ENCODE measurements around the gene PLD1.
"Not testable (repeated sequence)": the region's sequence is repeated elsewhere in the genome, so short reads cannot be mapped to it uniquely, and the experiment has no call there.

PLD1 gene

DNA sequence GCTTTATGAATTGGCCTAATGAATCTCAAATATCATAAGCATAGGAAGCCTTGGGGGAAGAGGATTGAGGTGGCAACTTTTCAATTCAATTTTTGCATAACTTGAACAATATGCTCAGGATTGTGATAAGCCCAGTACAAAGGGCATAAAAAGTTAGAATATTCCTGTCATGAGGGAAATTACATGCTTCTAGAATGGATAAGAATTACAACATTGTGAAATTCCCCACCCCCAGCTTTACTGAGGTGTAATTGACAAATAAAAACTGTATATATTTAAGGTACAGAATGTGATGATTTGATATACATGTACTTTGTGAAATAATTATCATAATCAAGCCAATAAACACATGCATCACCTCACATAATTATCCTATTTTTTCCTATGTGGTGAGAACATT, 217.5 kb downstream of the PLD1 start:
- no peak for DNase-seq

DNA sequence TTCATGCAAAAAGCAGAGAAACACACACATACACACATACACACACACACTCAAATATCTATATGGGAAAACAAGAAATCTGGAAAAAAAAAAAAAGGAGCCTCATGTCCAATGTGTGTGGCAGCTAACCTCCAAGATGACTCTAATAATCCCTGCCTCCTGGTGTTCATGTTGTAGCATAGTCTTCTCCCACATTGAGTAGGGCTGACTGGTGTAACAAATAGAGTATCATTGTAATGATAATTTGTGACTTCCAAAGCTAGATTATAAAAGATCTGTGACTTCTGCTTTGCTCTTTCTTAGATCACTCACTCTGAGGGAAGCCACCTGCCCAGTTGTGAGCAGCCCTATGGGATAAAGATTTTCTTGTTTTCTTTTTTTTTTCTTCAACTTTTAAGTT, 219.2 kb downstream of the PLD1 start:
- DNase-seq, result no peak

DNA sequence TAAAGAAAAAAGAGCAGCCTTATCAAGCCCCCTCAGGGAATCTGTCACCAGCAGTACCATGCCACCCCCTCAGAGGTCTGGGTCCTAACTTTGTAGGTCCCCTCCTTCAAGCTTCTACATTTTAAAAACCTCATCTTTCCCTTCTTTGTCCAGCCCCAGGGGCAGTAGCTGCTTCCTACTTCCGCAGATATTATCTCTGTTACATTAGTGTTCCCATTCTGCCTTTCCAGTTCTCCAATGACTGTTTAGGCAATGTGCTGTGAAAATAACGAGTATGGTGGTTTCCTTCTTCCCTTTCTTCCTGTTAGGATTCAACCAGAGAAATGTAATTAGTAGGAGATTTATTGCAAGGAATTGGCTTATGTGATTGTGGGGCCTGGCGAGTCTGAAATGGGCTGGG, 224.0 kb downstream of the PLD1 start:
- no peak for DNase-seq

GRCh38 chr3:171585039-171585438, 225.2 kb downstream of the PLD1 start:
- no peak for DNase-seq

DNA sequence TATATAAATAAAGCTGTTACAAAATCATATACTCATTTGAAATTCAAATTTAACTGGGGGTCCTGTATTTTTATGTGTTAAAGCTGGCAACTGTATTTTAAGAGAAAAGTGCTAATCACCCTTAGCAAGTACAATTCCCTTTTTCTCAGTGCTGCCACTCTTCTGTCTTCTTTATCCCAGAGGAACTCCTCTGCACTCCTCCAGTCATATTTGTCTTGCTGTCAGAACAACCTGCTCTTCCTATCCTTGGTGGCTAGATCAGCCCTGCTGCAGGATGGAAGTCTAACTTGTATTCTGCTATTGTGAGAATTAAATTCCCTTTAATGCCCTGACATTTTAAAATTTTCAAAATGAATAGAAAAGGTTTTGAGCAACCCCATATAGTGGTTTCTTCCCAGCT, 226.2 kb downstream of the PLD1 start:
- no peak for DNase-seq

- no peak for DNase-seq
Observed at GRCh38 chr3:171574556-171575240, 235.6 kb downstream of the PLD1 start.

GRCh38 chr3:171569571-171570132, 240.6 kb downstream of the PLD1 start:
- no peak for DNase-seq

DNA sequence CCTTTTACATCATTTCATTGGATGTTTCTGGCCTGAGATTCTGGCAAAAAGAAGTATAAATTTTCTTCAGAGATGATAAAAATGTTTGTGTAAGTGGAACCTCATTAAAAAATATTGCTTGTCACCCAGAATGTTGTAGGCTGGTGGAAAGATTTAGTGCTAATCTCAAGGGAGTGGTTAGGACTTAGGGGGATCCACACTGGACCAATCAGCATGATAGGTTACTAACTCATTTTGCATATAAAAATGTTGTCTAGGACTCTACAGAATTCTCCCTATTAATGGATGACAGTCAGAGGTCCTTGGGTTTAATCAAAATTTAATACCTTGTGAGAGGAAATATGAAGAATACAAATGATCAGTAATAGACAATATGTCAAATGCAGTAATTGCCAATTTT, 241.5 kb downstream of the PLD1 start:
- no peak for DNase-seq

DNA sequence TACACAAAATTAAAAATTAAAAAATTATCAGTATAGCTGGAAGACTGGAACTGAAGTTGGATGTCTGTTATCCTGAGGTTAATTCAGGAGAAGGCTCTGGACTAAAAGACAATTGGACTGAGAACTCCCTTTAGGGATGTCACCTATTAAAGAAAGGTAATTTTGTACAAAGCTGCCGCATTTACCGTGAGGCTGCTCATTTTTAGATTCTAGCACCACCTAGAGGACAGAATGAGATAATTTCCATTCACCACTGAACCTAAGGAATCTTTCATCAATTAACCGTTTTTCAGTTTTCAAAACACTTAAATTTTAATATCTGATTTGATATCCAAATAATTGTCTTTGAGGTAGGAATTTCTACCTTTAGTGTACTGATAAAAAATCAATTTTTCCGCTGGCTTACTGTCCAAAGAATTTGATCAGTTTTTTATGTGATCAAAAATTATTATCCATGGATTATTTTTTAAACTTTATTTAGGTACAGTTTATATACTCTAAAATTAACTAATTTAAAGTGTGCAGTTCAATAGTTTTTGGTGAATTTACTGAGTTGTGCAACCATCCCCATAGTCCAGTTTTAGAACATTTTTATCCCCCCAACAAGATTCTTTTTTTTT, 243.4 kb downstream of the PLD1 start:
- DNase-seq, result peak; percentile 61 to 84

DNA sequence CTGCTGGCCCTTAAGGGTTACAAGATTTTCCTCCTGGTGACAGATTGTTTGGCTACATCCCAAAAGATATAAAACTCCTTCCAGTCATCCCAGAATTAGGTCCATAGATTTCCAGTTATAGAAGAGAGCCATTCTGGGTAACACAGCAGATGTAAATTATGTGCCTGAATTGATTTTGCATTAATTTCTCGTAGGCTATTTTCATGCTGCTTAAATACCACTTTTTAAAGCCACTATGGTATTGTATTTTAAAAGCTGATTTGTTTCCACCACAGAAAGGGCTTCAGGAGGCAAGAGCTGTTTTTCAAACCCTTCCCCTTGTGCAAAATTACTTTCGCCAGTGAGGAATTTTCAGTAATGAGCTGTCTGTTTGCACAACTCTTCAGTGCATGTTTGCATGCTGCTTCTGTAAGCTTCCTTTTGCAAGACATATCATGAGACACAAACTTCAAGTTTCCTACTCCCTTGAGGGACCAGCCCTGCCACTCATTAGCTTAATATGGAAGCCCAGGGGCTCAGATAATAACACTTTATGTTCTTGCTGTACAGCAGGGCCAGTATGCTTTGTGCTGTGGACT, 244.7 kb downstream of the PLD1 start:
- peak; percentile 43 to 79 for DNase-seq

- DNase-seq, result peak in 1 of 2 experiments; percentile 73
Observed at GRCh38 chr3:171564748-171565480, 245.4 kb downstream of the PLD1 start.

GRCh38 chr3:171563298-171563697, 247.0 kb downstream of the PLD1 start:
- no peak for DNase-seq

DNA sequence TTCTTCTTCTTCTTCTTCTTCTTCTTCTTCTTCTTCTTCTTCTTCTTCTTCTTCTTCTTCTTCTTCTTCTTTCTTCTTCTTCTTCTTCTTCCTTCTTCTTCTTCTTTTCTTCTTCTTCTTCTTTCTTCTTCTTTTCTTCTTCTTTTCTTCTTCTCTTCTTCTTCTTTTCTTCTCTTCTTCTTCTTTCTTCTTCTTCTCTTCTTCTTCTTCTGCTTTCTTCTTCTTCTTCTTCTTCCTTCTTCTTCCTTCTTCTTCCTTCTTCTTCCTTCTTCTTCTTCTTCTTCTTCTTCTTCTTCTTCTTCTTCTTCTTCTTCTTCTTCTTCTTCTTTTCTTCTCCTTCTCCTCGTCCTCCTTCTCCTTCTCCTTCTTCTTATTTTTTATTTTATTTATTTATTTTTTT, 247.8 kb downstream of the PLD1 start:
- DNase-seq, result not testable (repeated sequence)

DNA sequence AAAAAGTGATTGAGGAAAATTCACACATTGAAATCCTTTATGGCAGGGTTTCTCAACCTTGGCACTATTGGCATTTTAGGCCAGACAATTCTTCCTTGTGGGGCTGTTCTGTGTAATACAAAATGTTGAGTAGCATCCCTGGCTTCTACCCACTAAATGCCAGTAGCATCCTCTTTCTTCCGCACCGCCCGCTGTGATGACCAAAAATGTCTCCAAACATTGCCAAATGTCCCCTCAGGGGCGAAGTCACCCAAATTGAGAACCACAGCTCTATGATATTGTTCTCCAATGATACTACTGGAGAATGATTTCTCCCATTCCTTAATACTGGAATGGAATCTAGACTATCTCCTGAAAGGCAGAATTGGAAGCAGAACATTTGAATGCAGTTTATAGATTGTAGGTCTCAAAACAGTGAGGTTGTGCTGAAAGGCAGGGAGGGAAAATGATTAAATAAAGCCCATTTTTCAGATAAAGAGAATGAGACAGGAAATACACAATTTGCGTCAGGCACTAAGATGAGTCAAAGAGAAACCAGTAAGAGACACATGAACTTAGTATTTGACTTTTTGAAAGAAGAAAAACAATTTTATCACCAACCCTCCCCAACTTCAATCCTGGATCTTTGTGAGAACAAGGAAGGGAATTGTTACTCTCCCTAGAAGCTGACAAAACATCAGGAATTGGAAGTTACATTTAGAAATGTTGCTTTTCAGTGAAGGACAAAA, 248.5 kb downstream of the PLD1 start:
- no peak for DNase-seq

- DNase-seq, result no peak
Observed at GRCh38 chr3:171559586-171559985, 250.7 kb downstream of the PLD1 start.

GRCh38 chr3:171558188-171558696, 252.0 kb downstream of the PLD1 start:
- peak in 1 of 2 experiments; percentile 32 for DNase-seq

GRCh38 chr3:171557173-171557572, 253.1 kb downstream of the PLD1 start:
- no peak for DNase-seq

DNA sequence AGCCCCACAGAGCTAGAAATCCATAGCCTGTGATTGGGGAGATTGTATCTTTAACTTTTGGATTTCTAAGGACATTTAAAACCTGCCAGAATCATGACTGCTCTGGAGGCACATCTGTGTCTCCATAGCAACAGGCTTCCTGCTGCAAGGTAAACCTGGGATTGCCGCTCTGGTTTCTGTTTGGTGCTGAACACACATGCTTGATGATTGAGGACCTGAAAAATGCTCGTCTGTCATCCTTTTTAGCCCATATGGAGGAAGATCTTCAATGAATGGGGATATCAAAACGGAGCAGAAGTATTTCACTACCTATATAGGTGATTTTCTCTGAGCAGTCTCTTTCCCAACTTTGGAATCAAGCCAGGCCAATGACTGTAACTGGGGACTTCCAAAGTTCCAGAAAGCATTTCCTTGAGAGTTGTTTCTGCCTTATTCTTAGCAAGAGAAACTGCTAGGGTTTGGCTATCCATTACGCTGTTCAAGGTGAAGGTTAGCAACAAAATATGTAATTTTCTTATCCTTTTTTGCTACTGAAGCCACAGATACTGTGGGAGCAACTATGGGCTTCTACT, 253.6 kb downstream of the PLD1 start:
- peak in 1 of 2 experiments; percentile 39 for DNase-seq

DNA sequence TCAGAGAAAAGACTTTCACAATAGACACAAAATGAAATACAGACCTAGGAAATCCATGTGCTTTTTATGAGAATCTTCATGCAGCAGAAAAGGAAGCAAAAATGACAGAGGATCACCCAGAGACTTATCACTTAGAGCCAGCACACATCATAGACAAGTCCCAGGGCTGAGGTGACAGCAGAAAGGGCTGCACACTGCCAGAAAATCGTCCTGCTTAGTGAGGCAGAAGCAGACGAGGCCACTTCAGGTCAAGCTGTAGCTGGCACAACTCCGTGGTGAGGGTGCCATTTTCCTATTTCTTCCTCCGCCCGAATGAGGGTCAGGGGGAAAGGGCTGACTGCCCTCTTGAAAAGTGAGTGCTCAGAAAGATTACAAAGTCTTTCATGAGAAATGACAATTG, 254.1 kb downstream of the PLD1 start:
- peak in 1 of 2 experiments; percentile 70 for DNase-seq

DNA sequence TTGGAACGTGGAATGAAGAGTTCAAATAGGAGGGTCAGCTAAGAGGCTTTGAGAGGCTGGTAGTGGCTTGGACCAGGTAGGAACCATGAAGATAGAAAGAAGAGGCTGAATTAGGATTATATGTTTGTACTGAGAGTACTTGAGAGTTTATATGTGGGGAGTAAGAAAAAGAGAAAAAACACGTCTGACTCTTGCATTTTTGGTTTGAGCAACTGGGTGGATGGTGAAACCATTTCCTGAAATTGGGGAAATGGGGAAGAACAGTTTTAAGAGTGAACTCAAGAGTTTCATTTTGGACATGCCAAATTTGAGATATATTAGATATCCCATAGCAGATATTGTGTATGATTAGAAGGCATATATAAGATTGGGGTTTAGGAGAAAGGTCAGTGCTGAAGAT, 257.2 kb downstream of the PLD1 start:
- no peak for DNase-seq

DNA sequence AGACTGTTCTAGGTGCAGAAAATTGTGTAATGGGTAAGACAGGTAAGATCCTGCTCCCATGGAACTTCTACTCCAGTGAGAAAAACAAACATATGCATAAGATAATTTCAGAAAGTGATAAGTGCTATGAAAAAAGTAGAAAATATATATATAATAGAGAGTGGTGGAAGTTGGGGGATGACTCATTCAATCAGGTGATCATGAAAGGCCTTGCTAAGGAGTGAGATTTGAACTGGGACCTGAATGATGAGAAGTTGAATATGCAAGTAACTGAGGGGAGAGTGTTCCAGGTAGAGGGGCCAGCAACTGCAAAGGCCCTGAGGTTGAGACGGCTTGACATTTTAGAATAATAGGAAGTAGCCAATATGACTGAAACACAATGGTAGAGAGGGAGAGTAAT, 257.8 kb downstream of the PLD1 start:
- no peak for DNase-seq

DNA sequence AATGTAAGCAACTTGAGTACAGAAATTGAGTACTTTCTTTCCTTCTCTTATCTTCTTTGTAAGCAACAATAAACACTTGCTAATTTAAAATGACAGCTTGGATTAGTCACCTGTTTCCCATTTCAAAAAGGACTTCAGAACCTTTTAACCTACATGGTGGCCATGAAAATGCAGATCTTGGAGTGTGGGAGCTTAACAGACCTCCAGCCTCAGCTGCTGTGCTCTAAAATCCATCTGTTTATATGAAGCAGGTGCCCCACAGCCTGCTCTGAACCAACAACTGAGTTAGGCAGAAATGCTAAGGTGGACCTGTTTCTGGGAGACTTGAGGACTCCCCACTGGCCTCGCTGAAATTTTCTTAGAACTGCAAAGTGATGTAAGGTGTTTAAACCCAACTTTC, 259.0 kb downstream of the PLD1 start:
- no peak for DNase-seq
